Heart left ventricle (tissue), 13 donors: ENCODE measurements around the gene TDRD7.

Source experiments
- POLR2A ChIP-seq, 2 donors: fragments of 450-650 bp; IDR thresholded peaks; one replicate each; pipeline ENCODE4 v1.6.1; 2017; ENCODE audit warnings: antibody characterized with exemption in 2 of 2, mild to moderate bottlenecking in 2 of 2, moderate library complexity in 2 of 2
- TF ChIP-seq, protein P1 (sequence below), 12 donors: fragments of 200-600 bp; sonication (generic) in 4 of 12; IDR thresholded peaks; one replicate each; pipeline versions ENCODE4 v1.5.0 to v1.8.0; 2018 to 2022; ENCODE audit warnings: antibody characterized with exemption in 12 of 12, mild to moderate bottlenecking in 5 of 12
- donor health status: ischemic (EF 13 %, LVEDD 7.1; RV severe dilation, severe dysfunction).
- donor health status: DM: no; HTN: yes; CAD: no.
- donor health status: DM: no; HTN: no; CAD: no.
- donor health status: ischemic (EF 25% LVEDD 6.9; RV normal size, moderate dysfunction).
- donor health status: ischemic (EF 25% LVEDD 5.7; RV mildly dilated, moderate dysfunction).
- donor health status: ischemic (EF 35%, LVEDD 5.7; RV mildly dilated, moderate dysfunction).
- donor health status: nonischemic (EF 11% LVEDD 7.7; RV severe dilation, severe dysfunction).
- donor health status: DM: yes; HTN: yes; CAD: no.
- donor health status: PGD.
- donor health status: ischemic (EF 29% LVEDD 5.4; RV normal size, mild dysfunction).
- donor health status: nonischemic (EF 23%, LVEDD 6.1; RV moderate dilation, normal function).

DNA sequence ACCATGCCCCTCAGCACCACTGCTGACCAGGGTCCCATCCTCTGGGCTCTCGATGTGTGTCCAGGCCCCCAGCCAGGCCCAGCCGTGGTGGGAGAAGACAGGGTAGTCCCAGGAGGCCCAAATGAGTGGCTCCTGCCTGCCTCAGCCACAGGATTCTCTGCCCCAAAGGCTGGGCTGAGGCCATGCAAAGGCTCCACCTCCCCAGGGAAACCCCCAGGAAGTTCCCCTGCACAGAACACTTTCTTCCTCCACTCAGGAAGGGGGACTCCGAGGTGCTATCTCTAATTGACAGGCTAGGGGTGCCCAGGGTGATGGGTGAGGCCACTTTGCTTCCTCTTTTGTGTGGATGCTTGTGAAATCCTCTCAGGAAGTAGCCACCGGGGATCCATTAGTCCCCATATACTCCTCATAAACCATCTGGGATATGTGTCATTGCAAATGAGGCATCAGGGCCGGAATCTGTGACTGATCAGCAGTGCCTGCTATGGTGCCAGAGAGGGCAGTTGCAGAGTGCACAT, 23.1 kb upstream of the TDRD7 start:
- TF ChIP-seq, protein P1, sequence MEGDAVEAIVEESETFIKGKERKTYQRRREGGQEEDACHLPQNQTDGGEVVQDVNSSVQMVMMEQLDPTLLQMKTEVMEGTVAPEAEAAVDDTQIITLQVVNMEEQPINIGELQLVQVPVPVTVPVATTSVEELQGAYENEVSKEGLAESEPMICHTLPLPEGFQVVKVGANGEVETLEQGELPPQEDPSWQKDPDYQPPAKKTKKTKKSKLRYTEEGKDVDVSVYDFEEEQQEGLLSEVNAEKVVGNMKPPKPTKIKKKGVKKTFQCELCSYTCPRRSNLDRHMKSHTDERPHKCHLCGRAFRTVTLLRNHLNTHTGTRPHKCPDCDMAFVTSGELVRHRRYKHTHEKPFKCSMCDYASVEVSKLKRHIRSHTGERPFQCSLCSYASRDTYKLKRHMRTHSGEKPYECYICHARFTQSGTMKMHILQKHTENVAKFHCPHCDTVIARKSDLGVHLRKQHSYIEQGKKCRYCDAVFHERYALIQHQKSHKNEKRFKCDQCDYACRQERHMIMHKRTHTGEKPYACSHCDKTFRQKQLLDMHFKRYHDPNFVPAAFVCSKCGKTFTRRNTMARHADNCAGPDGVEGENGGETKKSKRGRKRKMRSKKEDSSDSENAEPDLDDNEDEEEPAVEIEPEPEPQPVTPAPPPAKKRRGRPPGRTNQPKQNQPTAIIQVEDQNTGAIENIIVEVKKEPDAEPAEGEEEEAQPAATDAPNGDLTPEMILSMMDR (IDR thresholded peaks at IDR 0.05): no peak
- TF ChIP-seq POLR2A (IDR thresholded peaks at IDR 0.05): no peak
